ENCODE data around the gene TBCK.

TBCK gene

DNA sequence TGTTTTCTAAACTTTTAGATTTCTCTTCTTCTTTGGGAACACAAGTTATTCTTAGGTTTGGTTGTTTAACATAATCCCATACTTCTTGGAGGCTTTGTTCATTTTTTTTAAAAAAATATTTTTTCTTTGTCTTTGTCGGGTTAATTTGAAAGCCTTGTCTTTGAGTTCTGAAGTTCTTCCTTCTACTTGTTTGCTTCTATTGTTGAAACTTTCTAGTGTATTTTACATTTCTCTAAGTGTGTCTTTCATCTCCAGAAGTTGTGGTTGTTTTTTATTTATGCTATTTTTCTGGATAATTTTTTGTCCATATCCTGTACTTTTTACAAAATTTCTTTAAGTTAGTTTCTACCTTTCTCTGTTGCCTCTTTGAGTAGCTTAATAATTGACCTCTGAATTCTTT, 304.6 kb downstream of the TBCK start:
- TF ChIP-seq GATA3 (IDR thresholded peaks at IDR 0.05; ENCODE audit: low read depth, low read length) (no peak), GATA2 (IDR thresholded peaks at IDR 0.05; ENCODE audit: low read depth, low read length) (no peak)

DNA sequence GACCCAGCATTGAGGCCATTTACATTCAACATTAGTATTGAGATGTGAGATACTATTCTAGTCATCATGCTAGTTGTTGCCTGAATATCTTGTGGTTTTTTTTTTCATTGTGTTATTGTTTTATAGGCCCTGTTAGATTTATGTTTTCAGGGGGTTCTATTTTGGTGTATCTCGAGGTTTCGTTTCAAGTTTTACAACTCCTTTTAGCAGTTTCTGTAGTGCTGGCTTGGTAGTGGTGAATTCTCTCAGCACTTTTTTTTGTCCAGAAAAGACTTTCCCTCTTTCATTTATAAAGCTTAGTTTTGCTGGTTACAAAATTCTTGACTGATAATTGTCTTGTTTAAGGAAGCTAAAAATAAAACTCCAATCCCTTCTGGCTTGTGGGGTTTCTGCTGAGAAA, 305.2 kb downstream of the TBCK start:
- TF ChIP-seq GATA3 (IDR thresholded peaks at IDR 0.05; ENCODE audit: low read depth, low read length) (no peak), GATA2 (IDR thresholded peaks at IDR 0.05; ENCODE audit: low read depth, low read length) (no peak)

- TF ChIP-seq GATA3 (IDR thresholded peaks at IDR 0.05; ENCODE audit: low read depth, low read length) (no peak), GATA2 (IDR thresholded peaks at IDR 0.05; ENCODE audit: low read depth, low read length) (no peak)
Measured at GRCh38 chr4:106002994-106003393, 313.0 kb downstream of the TBCK start.

GRCh38 chr4:105998171-105999063, 317.6 kb downstream of the TBCK start:
- TF ChIP-seq GATA2 (IDR thresholded peaks at IDR 0.05; ENCODE audit: low read depth, low read length) (no peak), GATA3 (IDR thresholded peaks at IDR 0.05; ENCODE audit: low read depth, low read length) (no peak)

DNA sequence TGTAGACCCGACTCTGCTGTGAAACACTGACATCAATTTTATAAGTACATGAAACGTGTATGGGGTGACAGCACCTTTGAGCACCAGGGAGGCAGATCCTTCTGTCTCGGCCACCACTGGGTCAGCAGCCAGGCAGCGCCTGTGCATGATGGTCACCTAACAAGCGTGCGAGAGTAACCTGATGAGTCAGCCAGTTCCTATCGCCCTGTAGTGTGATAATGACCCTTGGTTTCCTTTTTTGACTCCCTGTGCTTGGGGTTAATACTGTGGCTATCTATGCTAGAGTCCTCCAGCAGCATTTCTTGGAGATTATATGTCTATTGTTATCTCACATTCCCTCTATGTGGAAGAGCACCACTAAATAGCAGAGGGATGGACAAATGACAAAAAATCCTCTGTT, 319.2 kb downstream of the TBCK start:
- no peak for TF ChIP-seq GATA2 (IDR thresholded peaks at IDR 0.05; ENCODE audit: low read depth, low read length)
- no peak for TF ChIP-seq GATA3 (IDR thresholded peaks at IDR 0.05; ENCODE audit: low read depth, low read length)

- TF ChIP-seq GATA2 (IDR thresholded peaks at IDR 0.05; ENCODE audit: low read depth, low read length) (no peak), GATA3 (IDR thresholded peaks at IDR 0.05; ENCODE audit: low read depth, low read length) (no peak)
Measured at GRCh38 chr4:105994841-105995501, 321.0 kb downstream of the TBCK start.

- TF ChIP-seq GATA3 (IDR thresholded peaks at IDR 0.05; ENCODE audit: low read depth, low read length) (no peak), GATA2 (IDR thresholded peaks at IDR 0.05; ENCODE audit: low read depth, low read length) (no peak)
Measured at GRCh38 chr4:105994061-105994460, 321.9 kb downstream of the TBCK start.

DNA sequence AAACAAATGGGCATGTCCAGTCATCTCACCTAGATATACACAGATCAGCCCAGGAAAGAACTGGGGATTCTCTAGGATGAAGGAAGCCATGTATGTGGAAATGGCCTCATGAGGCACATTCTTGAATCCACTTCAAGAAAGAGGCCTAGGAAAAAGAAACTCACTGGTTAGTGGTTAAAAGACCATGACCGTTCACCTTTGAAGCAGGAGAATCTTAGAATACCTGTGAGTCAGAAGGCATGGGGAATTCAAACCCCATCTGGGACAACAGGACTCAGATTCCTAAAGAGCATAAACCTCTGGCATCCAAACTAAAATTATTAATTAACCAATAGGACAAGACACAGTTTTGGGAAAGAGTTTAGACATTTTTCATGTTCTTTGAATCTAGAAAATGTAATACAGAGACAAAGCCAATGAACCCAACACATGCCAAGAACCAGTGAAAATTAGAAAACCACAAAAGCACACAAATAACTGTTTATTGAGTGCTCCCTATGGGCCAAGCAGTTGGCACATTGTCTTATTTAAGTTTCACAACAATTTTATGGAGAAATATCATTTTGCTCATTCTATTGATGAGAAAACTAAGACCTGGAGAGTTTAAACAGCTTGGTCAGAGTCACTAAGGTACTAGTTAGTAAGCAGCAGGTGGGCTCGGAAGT, 323.2 kb downstream of the TBCK start:
- TF ChIP-seq GATA2 (IDR thresholded peaks at IDR 0.05; ENCODE audit: low read depth, low read length), result no peak
- TF ChIP-seq GATA3 (IDR thresholded peaks at IDR 0.05; ENCODE audit: low read depth, low read length), result no peak

DNA sequence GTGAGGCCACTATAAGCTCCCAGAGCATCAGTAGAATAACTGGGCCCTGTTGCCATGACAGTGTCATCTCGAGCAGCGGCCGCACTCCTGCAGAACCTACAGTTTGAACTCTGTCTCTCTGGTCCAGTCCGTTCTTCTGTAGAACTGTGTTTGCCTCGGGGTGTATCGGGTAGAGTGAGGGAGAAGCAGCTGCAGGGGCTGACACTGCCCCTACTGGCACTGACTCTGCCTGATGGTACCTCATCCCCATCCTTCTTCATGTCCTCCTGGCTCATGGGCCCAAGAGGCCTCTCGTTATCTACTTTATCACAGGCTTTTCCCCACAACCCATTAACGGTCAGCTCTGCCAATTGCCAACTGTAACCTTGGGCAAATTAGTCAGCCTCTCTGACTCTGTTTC, 324.3 kb downstream of the TBCK start:
- no peak for TF ChIP-seq GATA3 (IDR thresholded peaks at IDR 0.05; ENCODE audit: low read depth, low read length)
- no peak for TF ChIP-seq GATA2 (IDR thresholded peaks at IDR 0.05; ENCODE audit: low read depth, low read length)

Measured in SH-SY5Y (cell line).